ENCODE results near the gene SPINDOC. TPM values are rescaled to one million over a fixed set of nuclear protein-coding genes. Genes with fewer than 3 reads are reported as not detected.

The SPINDOC gene
- total RNA-seq, 1 experiment from 2014 or later: 50.9 TPM

DNA sequence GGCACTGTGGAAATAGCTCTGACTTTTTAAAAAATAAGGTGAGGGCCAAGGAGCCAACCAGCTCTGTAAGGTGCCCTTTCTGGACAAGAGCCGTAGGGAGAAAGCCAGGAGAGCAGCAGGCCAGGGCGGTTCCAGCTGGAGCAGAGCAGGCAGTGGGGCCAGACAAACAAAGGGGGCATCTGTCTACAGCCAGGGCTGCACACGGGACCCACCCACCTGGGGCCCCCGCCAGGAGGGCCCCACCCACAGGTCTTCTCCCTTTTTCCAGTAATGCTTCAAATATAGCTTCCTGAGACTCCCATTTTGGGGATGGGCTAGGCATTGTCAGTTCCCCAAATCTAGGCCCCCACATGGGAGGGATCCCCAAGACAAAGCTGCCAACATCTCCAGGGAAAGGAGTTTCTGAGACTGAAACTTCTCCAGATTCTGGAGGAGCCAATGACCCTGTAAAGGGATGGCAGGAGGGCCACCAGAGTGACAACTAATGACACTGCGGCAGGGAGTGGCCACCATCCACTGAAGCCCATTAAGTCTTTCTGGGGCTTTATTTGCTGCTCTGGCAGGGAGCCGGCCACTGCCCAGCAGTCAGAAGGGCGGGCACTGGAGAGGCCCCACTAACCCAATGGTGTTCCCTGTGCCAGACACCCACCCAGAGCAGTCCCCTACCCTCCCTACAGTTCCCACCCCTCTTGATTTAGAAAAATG lies 46.6 kb upstream of the SPINDOC start (continued):
- TF ChIP-seq, protein P1, sequence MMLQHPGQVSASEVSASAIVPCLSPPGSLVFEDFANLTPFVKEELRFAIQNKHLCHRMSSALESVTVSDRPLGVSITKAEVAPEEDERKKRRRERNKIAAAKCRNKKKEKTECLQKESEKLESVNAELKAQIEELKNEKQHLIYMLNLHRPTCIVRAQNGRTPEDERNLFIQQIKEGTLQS (IDR thresholded peaks at IDR 0.05): no peak
- TF ChIP-seq SP1 (IDR thresholded peaks at IDR 0.05; ENCODE audit: low read depth) (no peak), EGR1 (IDR thresholded peaks at IDR 0.05; ENCODE audit: low read depth) (no peak), TCF7L2 (IDR thresholded peaks at IDR 0.05; ENCODE audit: borderline replicate concordance, extremely low read depth, insufficient read depth, insufficient read length) (no peak)
- TF ChIP-seq, protein P2, sequence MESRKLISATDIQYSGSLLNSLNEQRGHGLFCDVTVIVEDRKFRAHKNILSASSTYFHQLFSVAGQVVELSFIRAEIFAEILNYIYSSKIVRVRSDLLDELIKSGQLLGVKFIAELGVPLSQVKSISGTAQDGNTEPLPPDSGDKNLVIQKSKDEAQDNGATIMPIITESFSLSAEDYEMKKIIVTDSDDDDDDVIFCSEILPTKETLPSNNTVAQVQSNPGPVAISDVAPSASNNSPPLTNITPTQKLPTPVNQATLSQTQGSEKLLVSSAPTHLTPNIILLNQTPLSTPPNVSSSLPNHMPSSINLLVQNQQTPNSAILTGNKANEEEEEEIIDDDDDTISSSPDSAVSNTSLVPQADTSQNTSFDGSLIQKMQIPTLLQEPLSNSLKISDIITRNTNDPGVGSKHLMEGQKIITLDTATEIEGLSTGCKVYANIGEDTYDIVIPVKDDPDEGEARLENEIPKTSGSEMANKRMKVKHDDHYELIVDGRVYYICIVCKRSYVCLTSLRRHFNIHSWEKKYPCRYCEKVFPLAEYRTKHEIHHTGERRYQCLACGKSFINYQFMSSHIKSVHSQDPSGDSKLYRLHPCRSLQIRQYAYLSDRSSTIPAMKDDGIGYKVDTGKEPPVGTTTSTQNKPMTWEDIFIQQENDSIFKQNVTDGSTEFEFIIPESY (IDR thresholded peaks at IDR 0.05; ENCODE audit: extremely low read depth, insufficient replicate concordance, low read length): no peak

DNA sequence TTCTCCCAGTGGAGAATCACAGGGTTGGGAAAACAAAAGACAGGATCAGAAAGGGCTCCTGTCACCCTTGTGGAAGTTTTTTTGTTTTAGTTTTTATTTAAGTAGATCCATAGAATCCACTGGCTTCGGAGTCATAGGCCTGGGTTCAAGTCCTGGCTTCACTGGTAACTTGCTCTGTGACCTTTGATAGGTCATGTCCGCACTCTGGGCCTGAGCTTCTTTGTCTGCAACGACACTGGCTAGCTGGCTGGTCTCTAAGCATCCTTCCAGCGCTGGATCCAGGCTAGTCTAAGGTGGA lies 46.0 kb upstream of the SPINDOC start:
- Histone ChIP-seq H3K9me3 (ENCODE audit: control insufficient read depth in 1 of 2, insufficient read depth in 1 of 2, low read depth in 1 of 2, low read length in 2 of 2) (no peaks in the 10 kb centered on the region), H4K20me1 (ENCODE audit: insufficient read depth) (peaks cover 9% of the 10 kb centered on the region; the same call in 1 of the 2 replicates), H2AFZ (ENCODE audit: low read depth, low read length, poor library complexity, severe bottlenecking) (no peak overlapping the region), H3K36me3 (ENCODE audit: control insufficient read depth in 1 of 2, insufficient read depth in 2 of 2, low read length in 2 of 2) (peaks cover 0 to 4% of the 10 kb centered on the region in 2 experiments; a peak in 1 of 4 replicates), H3K4me1 (ENCODE audit: control insufficient read depth in 1 of 2, insufficient read depth in 2 of 2, low read length in 2 of 2) (peaks cover 14 to 29% of the 10 kb centered on the region in 2 experiments), H3K4me3 (replicated peaks in 1 of 2; ENCODE audit: low read depth in 1 of 2, low read length in 2 of 2) (peak overlapping the region; percentile 78 to 88), H3K9ac (ENCODE audit: low read length) (peak overlapping the region; percentile 72; the same call in 1 of the 2 replicates), H3K9me2 (ENCODE audit: insufficient read depth) (no peaks in the 10 kb centered on the region), H3K4me2 (ENCODE audit: low read length) (peak overlapping the region; percentile 97), H3K79me2 (ENCODE audit: insufficient read depth, low read length) (peaks cover 21% of the 10 kb centered on the region), H3K27me3 (ENCODE audit: insufficient read depth, low read length) (no peaks in the 10 kb centered on the region), H3K27ac (ENCODE audit: low read depth, low read length) (peak overlapping the region; percentile 7; the same call in 1 of the 2 replicates)
- ChIA-PET RAD21 (ENCODE audit: low non-redundant PET in 1 of 2, low total read pairs in 2 of 2, uncharacterized antibody in 2 of 2, unreplicated experiment in 2 of 2) (interaction anchor here in 1 of 2 experiments (0.8 kb wide), 1 partner anchor 105 kb away, joined by 3 read pairs; no protein-coding TSS in a partner anchor), CTCF (interaction anchor here (1.3 to 2.7 kb wide), 4 partner anchors 11 to 178 kb away, joined by 3 to 20 read pairs (median 7); no protein-coding TSS in a partner anchor), POLR2A (no interaction called here)
- BruUV-seq (replicated peaks): TSS peak; percentile 80
- DNase-seq (ENCODE audit: low read depth, low spot score) (no peak), ATAC-seq (no peak)
- intact Hi-C loops (cut with micrococcal nuclease): loop anchor here (2.0 to 5.0 kb wide), 2 partner anchors 178 to 380 kb away; no protein-coding TSS in a partner anchor
- no peak for TF ChIP-seq ZNF274 (IDR thresholded peaks at IDR 0.05; ENCODE audit: low read depth, low read length)
- TF ChIP-seq, protein P3, sequence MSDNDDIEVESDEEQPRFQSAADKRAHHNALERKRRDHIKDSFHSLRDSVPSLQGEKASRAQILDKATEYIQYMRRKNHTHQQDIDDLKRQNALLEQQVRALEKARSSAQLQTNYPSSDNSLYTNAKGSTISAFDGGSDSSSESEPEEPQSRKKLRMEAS (IDR thresholded peaks at IDR 0.05): 0 out of 2 replicates have a peak, but pooled peaks have one; percentile 5
- no peak for TF ChIP-seq TCF7L2 (IDR thresholded peaks at IDR 0.05; ENCODE audit: borderline replicate concordance, extremely low read depth, insufficient read depth, insufficient read length)
- TF ChIP-seq POLR2AphosphoS5 (IDR thresholded peaks at IDR 0.05; ENCODE audit: low read depth, low read length): no peak
- TF ChIP-seq ZFX (IDR thresholded peaks at IDR 0.05): no peak
